HepG2 (cell line): Measurements from ENCODE around the gene HES2. TPM values are rescaled to one million over a fixed set of nuclear protein-coding genes. Genes with fewer than 3 reads are reported as not detected.

Source experiments
- ATF4 ChIP-seq, 2 experiments: fragments of 450-650 bp in 1 of 2; sonication (generic) in 1 of 2; formaldehyde crosslinking; IDR thresholded peaks; 2 replicates each; pipeline versions ENCODE4 v1.5.0 to v1.8.0; 2020 to 2022; ENCODE audit warnings: mild to moderate bottlenecking in 1 of 2, missing genetic modification reagents in 1 of 2
- E2F5 ChIP-seq: sonication (generic); formaldehyde crosslinking; conservative IDR thresholded peaks from 2 replicates; pipeline ENCODE4 v1.4.0; 2020; ENCODE audit warnings: missing genetic modification reagents
- FOXA1 ChIP-seq, 2 experiments: fragments of 450-650 bp in 1 of 2; sonication (generic) in 1 of 2; formaldehyde crosslinking in 1 of 2; IDR thresholded peaks; 2 replicates each; pipeline versions ENCODE4 v1.4.0 to v1.6.1; 2016 to 2020; ENCODE audit warnings: missing genetic modification reagents in 1 of 2
- SNAPC2 ChIP-seq: sonication (generic); formaldehyde crosslinking; IDR thresholded peaks from 2 replicates; pipeline ENCODE4 v1.8.1; 2022; ENCODE audit warnings: mild to moderate bottlenecking, missing genetic modification reagents
- TARDBP ChIP-seq: sonication (generic); formaldehyde crosslinking; IDR thresholded peaks from 2 replicates; pipeline ENCODE4 v1.8.0; 2022; ENCODE audit warnings: mild to moderate bottlenecking, missing genetic modification reagents
- TEAD3 ChIP-seq: optimal IDR thresholded peaks from 2 replicates; pipeline ENCODE3; 2016; ENCODE audit warnings: borderline replicate concordance
- ZBTB20 ChIP-seq: sonication (generic); formaldehyde crosslinking; IDR thresholded peaks from 2 replicates; pipeline ENCODE4 v1.8.1; 2023; ENCODE audit warnings: missing genetic modification reagents, low read depth, mild to moderate bottlenecking, borderline replicate concordance
- ZBTB43 ChIP-seq: sonication (generic); formaldehyde crosslinking; conservative IDR thresholded peaks from 2 replicates; pipeline ENCODE4 v1.4.0; 2020; ENCODE audit warnings: missing genetic modification reagents
- ZEB1 ChIP-seq: IDR thresholded peaks from 2 replicates; pipeline ENCODE4 v1.6.1; 2012; ENCODE audit warnings: mild to moderate bottlenecking, low read depth, inconsistent platforms; ENCODE audit not compliant: insufficient replicate concordance
- ZNF24 ChIP-seq: fragments of 450-650 bp; IDR thresholded peaks from 2 replicates; pipeline ENCODE4 v1.6.1; 2017; ENCODE audit warnings: antibody characterized with exemption, mild to moderate bottlenecking
- ZNF598 ChIP-seq: sonication (generic); formaldehyde crosslinking; IDR thresholded peaks from 2 replicates; pipeline ENCODE4 v1.5.1; 2020; ENCODE audit warnings: mild to moderate bottlenecking, missing genetic modification reagents, borderline replicate concordance
- polyA plus RNA-seq, 8 experiments: library from polyadenylated mRNA; depleted of rRNA in 3 of 8; stranded (reverse) in 7 of 8; unstranded in 1 of 8; fragments of >200 nt; fragmentation: Illumina TruSeq in 4 of 8; extraction: Trizol in 4 of 8; gene quantifications; 2 replicates each; pipeline versions ENCODE4 v1.2.1 to v1.2.3, GENCODE V29; 2011 to 2016; ENCODE audit warnings: low read depth in 4 of 8, missing spikeins in 1 of 8, mixed read lengths in 1 of 8; ENCODE audit not compliant: insufficient read depth in 1 of 8
- total RNA-seq, 5 experiments: library from RNA; depleted of rRNA; stranded (reverse); fragments of >200 nt; fragmentation: Illumina TruSeq; extraction: Trizol; gene quantifications; 2 replicates each; pipeline ENCODE4 v1.2.3, GENCODE V29; 2016; ENCODE audit warnings: low read depth in 1 of 5
- TF ChIP-seq, protein P1 (sequence below): IDR thresholded peaks from 2 replicates; pipeline ENCODE4 v1.6.1; 2012; ENCODE audit warnings: low read length, improper control_type of control experiment
- TF ChIP-seq, protein P2 (sequence below): sonication (generic); formaldehyde crosslinking; conservative IDR thresholded peaks from 2 replicates; pipeline ENCODE4 v1.8.0; 2022; ENCODE audit warnings: mild to moderate bottlenecking, moderate library complexity, missing genetic modification reagents
- TF ChIP-seq, protein P3 (sequence below): sonication (generic); formaldehyde crosslinking; IDR thresholded peaks from 2 replicates; pipeline ENCODE4 v1.9.0; 2021; ENCODE audit warnings: missing genetic modification reagents, mild to moderate bottlenecking, borderline replicate concordance
- TF ChIP-seq, protein P4 (sequence below): sonication (generic); formaldehyde crosslinking; IDR thresholded peaks from 2 replicates; pipeline ENCODE4 v1.5.0; 2020; ENCODE audit warnings: missing genetic modification reagents
- TF ChIP-seq, protein P5 (sequence below): sonication (generic); formaldehyde crosslinking; IDR thresholded peaks from 2 replicates; pipeline ENCODE4 v1.4.0; 2020; ENCODE audit warnings: missing genetic modification reagents

Gene HES2
- total and polyA plus RNA-seq, 2 of the 13 experiments (the other 11 are each of a cell fraction or from before 2014, with no cell fraction given), result 0.11 to 0.17 TPM

DNA sequence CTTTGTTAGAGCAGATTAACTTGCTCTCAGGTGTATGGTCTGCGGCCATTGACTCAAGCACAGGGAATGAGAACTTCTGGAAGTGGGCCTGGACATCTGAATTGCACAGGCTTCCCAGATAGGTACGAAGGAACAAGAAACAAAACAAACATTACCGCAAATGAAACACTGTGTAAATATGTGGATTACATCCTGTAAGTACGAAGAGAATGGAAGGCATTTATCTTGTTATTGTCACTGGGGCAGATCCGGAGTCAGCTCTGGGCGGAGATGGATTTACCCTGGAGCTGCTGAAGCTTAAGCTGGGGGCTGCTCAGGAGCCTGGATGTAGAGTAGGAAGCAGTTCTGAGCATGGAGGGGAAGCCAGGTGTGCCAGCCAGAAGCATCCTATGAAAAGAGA, 6.8 kb downstream of the HES2 start (continued):
- TF ChIP-seq, protein P1, sequence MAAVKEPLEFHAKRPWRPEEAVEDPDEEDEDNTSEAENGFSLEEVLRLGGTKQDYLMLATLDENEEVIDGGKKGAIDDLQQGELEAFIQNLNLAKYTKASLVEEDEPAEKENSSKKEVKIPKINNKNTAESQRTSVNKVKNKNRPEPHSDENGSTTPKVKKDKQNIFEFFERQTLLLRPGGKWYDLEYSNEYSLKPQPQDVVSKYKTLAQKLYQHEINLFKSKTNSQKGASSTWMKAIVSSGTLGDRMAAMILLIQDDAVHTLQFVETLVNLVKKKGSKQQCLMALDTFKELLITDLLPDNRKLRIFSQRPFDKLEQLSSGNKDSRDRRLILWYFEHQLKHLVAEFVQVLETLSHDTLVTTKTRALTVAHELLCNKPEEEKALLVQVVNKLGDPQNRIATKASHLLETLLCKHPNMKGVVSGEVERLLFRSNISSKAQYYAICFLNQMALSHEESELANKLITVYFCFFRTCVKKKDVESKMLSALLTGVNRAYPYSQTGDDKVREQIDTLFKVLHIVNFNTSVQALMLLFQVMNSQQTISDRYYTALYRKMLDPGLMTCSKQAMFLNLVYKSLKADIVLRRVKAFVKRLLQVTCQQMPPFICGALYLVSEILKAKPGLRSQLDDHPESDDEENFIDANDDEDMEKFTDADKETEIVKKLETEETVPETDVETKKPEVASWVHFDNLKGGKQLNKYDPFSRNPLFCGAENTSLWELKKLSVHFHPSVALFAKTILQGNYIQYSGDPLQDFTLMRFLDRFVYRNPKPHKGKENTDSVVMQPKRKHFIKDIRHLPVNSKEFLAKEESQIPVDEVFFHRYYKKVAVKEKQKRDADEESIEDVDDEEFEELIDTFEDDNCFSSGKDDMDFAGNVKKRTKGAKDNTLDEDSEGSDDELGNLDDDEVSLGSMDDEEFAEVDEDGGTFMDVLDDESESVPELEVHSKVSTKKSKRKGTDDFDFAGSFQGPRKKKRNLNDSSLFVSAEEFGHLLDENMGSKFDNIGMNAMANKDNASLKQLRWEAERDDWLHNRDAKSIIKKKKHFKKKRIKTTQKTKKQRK, result no peak
- TF ChIP-seq ATF4 (CRISPR knock-in tag; IDR thresholded peaks at IDR 0.05) (peak in 1 of 2 experiments; percentile 56; a peak in 1 of 4 replicates), SNAPC2 (no peak), TEAD3 (peak; percentile 74), E2F5 (CRISPR knock-in tag) (no peak), TARDBP (CRISPR knock-in tag) (no peak), ZBTB20 (CRISPR knock-in tag) (no peak), FOXA1 (IDR thresholded peaks at IDR 0.05) (no peak), FOXA1 (CRISPR knock-in tag; IDR thresholded peaks at IDR 0.05) (peak; percentile 89), ZBTB43 (CRISPR knock-in tag) (no peak), ZEB1 (peak; percentile 28), ZNF598 (CRISPR knock-in tag) (no peak), ZNF24 (no peak)
- TF ChIP-seq, protein P2, sequence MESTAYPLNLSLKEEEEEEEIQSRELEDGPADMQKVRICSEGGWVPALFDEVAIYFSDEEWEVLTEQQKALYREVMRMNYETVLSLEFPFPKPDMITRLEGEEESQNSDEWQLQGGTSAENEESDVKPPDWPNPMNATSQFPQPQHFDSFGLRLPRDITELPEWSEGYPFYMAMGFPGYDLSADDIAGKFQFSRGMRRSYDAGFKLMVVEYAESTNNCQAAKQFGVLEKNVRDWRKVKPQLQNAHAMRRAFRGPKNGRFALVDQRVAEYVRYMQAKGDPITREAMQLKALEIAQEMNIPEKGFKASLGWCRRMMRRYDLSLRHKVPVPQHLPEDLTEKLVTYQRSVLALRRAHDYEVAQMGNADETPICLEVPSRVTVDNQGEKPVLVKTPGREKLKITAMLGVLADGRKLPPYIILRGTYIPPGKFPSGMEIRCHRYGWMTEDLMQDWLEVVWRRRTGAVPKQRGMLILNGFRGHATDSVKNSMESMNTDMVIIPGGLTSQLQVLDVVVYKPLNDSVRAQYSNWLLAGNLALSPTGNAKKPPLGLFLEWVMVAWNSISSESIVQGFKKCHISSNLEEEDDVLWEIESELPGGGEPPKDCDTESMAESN (CRISPR knock-in tag), result no peak
- TF ChIP-seq, protein P3, sequence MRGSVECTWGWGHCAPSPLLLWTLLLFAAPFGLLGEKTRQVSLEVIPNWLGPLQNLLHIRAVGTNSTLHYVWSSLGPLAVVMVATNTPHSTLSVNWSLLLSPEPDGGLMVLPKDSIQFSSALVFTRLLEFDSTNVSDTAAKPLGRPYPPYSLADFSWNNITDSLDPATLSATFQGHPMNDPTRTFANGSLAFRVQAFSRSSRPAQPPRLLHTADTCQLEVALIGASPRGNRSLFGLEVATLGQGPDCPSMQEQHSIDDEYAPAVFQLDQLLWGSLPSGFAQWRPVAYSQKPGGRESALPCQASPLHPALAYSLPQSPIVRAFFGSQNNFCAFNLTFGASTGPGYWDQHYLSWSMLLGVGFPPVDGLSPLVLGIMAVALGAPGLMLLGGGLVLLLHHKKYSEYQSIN (CRISPR knock-in tag), result no peak
- TF ChIP-seq, protein P4, sequence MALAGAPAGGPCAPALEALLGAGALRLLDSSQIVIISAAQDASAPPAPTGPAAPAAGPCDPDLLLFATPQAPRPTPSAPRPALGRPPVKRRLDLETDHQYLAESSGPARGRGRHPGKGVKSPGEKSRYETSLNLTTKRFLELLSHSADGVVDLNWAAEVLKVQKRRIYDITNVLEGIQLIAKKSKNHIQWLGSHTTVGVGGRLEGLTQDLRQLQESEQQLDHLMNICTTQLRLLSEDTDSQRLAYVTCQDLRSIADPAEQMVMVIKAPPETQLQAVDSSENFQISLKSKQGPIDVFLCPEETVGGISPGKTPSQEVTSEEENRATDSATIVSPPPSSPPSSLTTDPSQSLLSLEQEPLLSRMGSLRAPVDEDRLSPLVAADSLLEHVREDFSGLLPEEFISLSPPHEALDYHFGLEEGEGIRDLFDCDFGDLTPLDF (CRISPR knock-in tag), result no peak
- TF ChIP-seq, protein P5, sequence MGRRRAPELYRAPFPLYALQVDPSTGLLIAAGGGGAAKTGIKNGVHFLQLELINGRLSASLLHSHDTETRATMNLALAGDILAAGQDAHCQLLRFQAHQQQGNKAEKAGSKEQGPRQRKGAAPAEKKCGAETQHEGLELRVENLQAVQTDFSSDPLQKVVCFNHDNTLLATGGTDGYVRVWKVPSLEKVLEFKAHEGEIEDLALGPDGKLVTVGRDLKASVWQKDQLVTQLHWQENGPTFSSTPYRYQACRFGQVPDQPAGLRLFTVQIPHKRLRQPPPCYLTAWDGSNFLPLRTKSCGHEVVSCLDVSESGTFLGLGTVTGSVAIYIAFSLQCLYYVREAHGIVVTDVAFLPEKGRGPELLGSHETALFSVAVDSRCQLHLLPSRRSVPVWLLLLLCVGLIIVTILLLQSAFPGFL, result no peak
